Activated gamma-delta T cell treated with Interleukin-2 at 50 U/mL for 16 hours (primary cell): ENCODE results near the gene SSH2.
"Not testable (repeated sequence)": the region's sequence is repeated elsewhere in the genome, so short reads cannot be mapped to it uniquely, and the experiment has no call there.

Source experiments
- DNase-seq: peaks from one replicate; pipeline ENCODE4 v3.0.0-alpha.2; 2020

Gene SSH2

GRCh38 chr17:29927546-29927945 is 2.5 kb downstream of the SSH2 start:
- DNase-seq: no peak

- DNase-seq: no peak
Observed at GRCh38 chr17:29924786-29925185, 5.2 kb downstream of the SSH2 start.

GRCh38 chr17:29918922-29919856 is 10.8 kb downstream of the SSH2 start:
- no peak for DNase-seq

GRCh38 chr17:29918016-29918415 is 12.0 kb downstream of the SSH2 start:
- no peak for DNase-seq

GRCh38 chr17:29914819-29915537 is 15.1 kb downstream of the SSH2 start:
- no peak for DNase-seq

- no peak for DNase-seq
Observed at GRCh38 chr17:29911641-29912177, 18.3 kb downstream of the SSH2 start.

GRCh38 chr17:29909236-29910003 is 20.6 kb downstream of the SSH2 start:
- DNase-seq: no peak

- no peak for DNase-seq
Observed at GRCh38 chr17:29906969-29907368, 23.1 kb downstream of the SSH2 start.

- no peak for DNase-seq
Observed at GRCh38 chr17:29905879-29906167, 24.2 kb downstream of the SSH2 start.

- no peak for DNase-seq
Observed at GRCh38 chr17:29905086-29905878, 24.7 kb downstream of the SSH2 start.

- DNase-seq: no peak
Observed at GRCh38 chr17:29903471-29903870, 26.6 kb downstream of the SSH2 start.

GRCh38 chr17:29897136-29897535 is 32.9 kb downstream of the SSH2 start:
- not testable (repeated sequence) for DNase-seq

GRCh38 chr17:29892201-29892600 is 37.8 kb downstream of the SSH2 start:
- DNase-seq: no peak

GRCh38 chr17:29891131-29891530 is 38.9 kb downstream of the SSH2 start:
- no peak for DNase-seq

- no peak for DNase-seq
Observed at GRCh38 chr17:29885031-29885640, 44.9 kb downstream of the SSH2 start.

- no peak for DNase-seq
Observed at GRCh38 chr17:29883497-29883896, 46.5 kb downstream of the SSH2 start.

- DNase-seq: no peak
Observed at GRCh38 chr17:29881256-29881655, 48.8 kb downstream of the SSH2 start.

GRCh38 chr17:29880031-29880430 is 50.0 kb downstream of the SSH2 start:
- DNase-seq: no peak

GRCh38 chr17:29874931-29875596 is 55.0 kb downstream of the SSH2 start:
- DNase-seq: no peak

GRCh38 chr17:29874358-29874757 is 55.7 kb downstream of the SSH2 start:
- DNase-seq: not testable (repeated sequence)

- DNase-seq: no peak
Observed at GRCh38 chr17:29873476-29873875, 56.6 kb downstream of the SSH2 start.
